ENCODE measurements around the gene ATF7IP. TPM values are rescaled to one million over a fixed set of nuclear protein-coding genes. Genes with fewer than 3 reads are reported as not detected.
A peak's percentile ranks its signal among the peaks of the same experiment; 100 is the strongest.

The ATF7IP gene
- polyA plus RNA-seq, 3 donors, result 16.6 to 51.7 (median 19.2) TPM

DNA sequence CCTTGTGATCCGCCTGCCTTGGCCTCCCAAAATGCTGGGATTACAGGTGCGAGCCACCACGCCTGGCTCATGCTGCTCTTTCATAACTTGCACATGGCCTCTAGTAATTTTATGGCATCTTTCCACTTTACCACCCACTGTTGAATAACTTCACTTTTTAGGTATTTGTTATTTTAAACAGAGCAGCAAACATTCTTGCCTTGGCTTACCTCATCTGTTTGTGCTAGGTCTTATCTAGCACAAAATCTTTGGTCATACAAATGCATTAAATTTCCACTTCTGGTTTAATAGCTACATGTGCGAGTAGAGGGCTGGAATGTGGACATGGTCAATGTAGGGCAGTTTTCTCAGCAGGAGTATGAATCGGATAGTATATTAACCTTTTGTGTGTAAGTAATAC, 38.8 kb upstream of the ATF7IP start:
- H3K9me3 ChIP-seq (replicated peaks in 1 of 2; ENCODE audit: control insufficient read depth in 1 of 2, insufficient read depth in 1 of 2, low read length in 2 of 2), result peaks cover 1 to 4% of the 10 kb centered on the region in 2 donors
- Mint-ChIP-seq H3K4me1 (peaks cover 10% of the 10 kb centered on the region), H3K27ac (no peak overlapping the region), H3K36me3 (no peaks in the 10 kb centered on the region), H3K27me3 (ENCODE audit: low read depth in 3 of 3) (peaks cover 2 to 5% (median 3%) of the 10 kb centered on the region in 3 donors), H3K9me3 (peaks cover 0 to 20% (median 18%) of the 10 kb centered on the region in 7 donors), H3K4me3 (no peak overlapping the region)
- peaks cover 10 to 17% of the 10 kb centered on the region in 2 donors for H3K4me1 ChIP-seq (ENCODE audit: control insufficient read depth in 1 of 2, insufficient read depth in 2 of 2, low read length in 2 of 2)
- TF ChIP-seq, protein P1, sequence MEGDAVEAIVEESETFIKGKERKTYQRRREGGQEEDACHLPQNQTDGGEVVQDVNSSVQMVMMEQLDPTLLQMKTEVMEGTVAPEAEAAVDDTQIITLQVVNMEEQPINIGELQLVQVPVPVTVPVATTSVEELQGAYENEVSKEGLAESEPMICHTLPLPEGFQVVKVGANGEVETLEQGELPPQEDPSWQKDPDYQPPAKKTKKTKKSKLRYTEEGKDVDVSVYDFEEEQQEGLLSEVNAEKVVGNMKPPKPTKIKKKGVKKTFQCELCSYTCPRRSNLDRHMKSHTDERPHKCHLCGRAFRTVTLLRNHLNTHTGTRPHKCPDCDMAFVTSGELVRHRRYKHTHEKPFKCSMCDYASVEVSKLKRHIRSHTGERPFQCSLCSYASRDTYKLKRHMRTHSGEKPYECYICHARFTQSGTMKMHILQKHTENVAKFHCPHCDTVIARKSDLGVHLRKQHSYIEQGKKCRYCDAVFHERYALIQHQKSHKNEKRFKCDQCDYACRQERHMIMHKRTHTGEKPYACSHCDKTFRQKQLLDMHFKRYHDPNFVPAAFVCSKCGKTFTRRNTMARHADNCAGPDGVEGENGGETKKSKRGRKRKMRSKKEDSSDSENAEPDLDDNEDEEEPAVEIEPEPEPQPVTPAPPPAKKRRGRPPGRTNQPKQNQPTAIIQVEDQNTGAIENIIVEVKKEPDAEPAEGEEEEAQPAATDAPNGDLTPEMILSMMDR (IDR thresholded peaks at IDR 0.05), result no peak
- WGBS (ENCODE audit: insufficient coverage), result 100% methylated on average over 2 of the region's 5 CpGs
- intact Hi-C loops (cut with micrococcal nuclease), result no loop called here
- H3K36me3 ChIP-seq (replicated peaks in 1 of 2; ENCODE audit: control insufficient read depth in 1 of 2, insufficient read depth in 2 of 2, low read length in 2 of 2), result no peaks in the 10 kb centered on the region
- H3K4me3 ChIP-seq (replicated peaks in 1 of 3; ENCODE audit: low read depth in 2 of 3, low read length in 3 of 3), result no peak overlapping the region
- no peak overlapping the region for H3K4me2 ChIP-seq (replicated peaks; ENCODE audit: extremely low read depth, low read length, poor library complexity, severe bottlenecking)
- no peak overlapping the region for H2AFZ ChIP-seq (ENCODE audit: insufficient read depth, low read depth, low read length, poor library complexity, severe bottlenecking)
- H3K27me3 ChIP-seq (ENCODE audit: control insufficient read depth in 2 of 2, insufficient read depth in 2 of 2, low read length in 2 of 2), result no peaks in the 10 kb centered on the region
- H3K79me2 ChIP-seq (ENCODE audit: insufficient read depth, low read length), result no peaks in the 10 kb centered on the region
- H3K27ac ChIP-seq (ENCODE audit: low read depth in 1 of 2, low read length in 2 of 2), result no peak overlapping the region
- no peaks in the 10 kb centered on the region for H4K20me1 ChIP-seq (ENCODE audit: insufficient read depth, low read length)
- no peak overlapping the region for H3K9ac ChIP-seq (ENCODE audit: insufficient read depth, low read length, poor library complexity, severe bottlenecking)
- no peak for DNase-seq

DNA sequence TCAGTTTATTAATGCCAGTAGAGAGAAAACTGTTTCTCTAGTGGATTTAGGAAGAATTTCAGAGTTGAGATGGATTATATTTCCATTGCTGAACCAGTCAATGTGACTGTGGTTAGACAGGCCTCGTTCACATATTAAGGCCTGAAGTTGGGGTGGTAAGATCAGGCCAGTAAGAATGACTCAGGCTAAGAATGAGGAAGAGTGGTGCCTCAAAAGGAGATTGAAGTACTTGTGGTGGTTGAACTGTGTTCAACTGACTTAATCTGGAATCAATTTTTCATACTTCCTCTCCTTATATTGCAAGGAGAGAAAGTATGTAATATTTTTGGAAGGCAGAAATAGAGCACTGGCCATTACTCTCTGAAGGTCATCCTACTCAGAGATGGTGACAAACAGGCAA, 37.8 kb upstream of the ATF7IP start:
- Histone ChIP-seq H3K9me3 (replicated peaks in 1 of 2; ENCODE audit: control insufficient read depth in 1 of 2, insufficient read depth in 1 of 2, low read length in 2 of 2) (peaks cover 11 to 12% of the 10 kb centered on the region in 2 donors), H3K9ac (ENCODE audit: insufficient read depth, low read length, poor library complexity, severe bottlenecking) (no peak overlapping the region), H3K27me3 (ENCODE audit: control insufficient read depth in 2 of 2, insufficient read depth in 2 of 2, low read length in 2 of 2) (no peaks in the 10 kb centered on the region), H3K4me1 (ENCODE audit: control insufficient read depth in 1 of 2, insufficient read depth in 2 of 2, low read length in 2 of 2) (peaks cover 10 to 17% of the 10 kb centered on the region in 2 donors), H2AFZ (ENCODE audit: insufficient read depth, low read depth, low read length, poor library complexity, severe bottlenecking) (peak overlapping the region; percentile 41), H3K4me2 (replicated peaks; ENCODE audit: extremely low read depth, low read length, poor library complexity, severe bottlenecking) (no peak overlapping the region), H3K79me2 (ENCODE audit: insufficient read depth, low read length) (no peaks in the 10 kb centered on the region), H4K20me1 (ENCODE audit: insufficient read depth, low read length) (no peaks in the 10 kb centered on the region), H3K4me3 (replicated peaks in 1 of 3; ENCODE audit: low read depth in 2 of 3, low read length in 3 of 3) (no peak overlapping the region), H3K36me3 (replicated peaks in 1 of 2; ENCODE audit: control insufficient read depth in 1 of 2, insufficient read depth in 2 of 2, low read length in 2 of 2) (no peaks in the 10 kb centered on the region), H3K27ac (ENCODE audit: low read depth in 1 of 2, low read length in 2 of 2) (peak overlapping the region in 1 of 2 donors; percentile 54)
- DNase-seq, result peak; percentile 58 to 66 (median 61)
- Mint-ChIP-seq H3K4me3 (no peak overlapping the region), H3K27me3 (ENCODE audit: low read depth in 3 of 3) (peaks cover 2 to 5% (median 3%) of the 10 kb centered on the region in 3 donors), H3K27ac (peak overlapping the region; percentile 12 to 84 (median 54)), H3K4me1 (peaks cover 10% of the 10 kb centered on the region), H3K9me3 (peaks cover 6 to 30% (median 28%) of the 10 kb centered on the region in 7 donors), H3K36me3 (peaks cover 0 to 5% of the 10 kb centered on the region in 2 donors)
- no CpG with 5 or more reads among the region's 1 CpG for WGBS (ENCODE audit: insufficient coverage)
- TF ChIP-seq, protein P1 (IDR thresholded peaks at IDR 0.05), result no peak
- intact Hi-C loops (cut with micrococcal nuclease), result no loop called here
